ENCODE data around the gene YBX1.
A peak's percentile ranks its signal among the peaks of the same experiment; 100 is the strongest.
"Not testable (repeated sequence)": the region's sequence is repeated elsewhere in the genome, so short reads cannot be mapped to it uniquely, and the experiment has no call there.

The YBX1 gene

GRCh38 chr1:42689912-42690311 is 7.7 kb downstream of the YBX1 start:
- DNase-seq (ENCODE audit: low read depth in 2 of 3, low spot score in 1 of 3), result no peak

- DNase-seq (ENCODE audit: low read depth in 2 of 3, low spot score in 1 of 3), result peak in 1 of 3 donors; percentile 10
Observed at GRCh38 chr1:42690477-42691156, 8.4 kb downstream of the YBX1 start.

GRCh38 chr1:42691157-42691498 is 8.9 kb downstream of the YBX1 start:
- DNase-seq (ENCODE audit: low read depth in 2 of 3, low spot score in 1 of 3), result no peak

- no peak for DNase-seq (ENCODE audit: low read depth in 2 of 3, low spot score in 1 of 3)
Observed at GRCh38 chr1:42692461-42692860, 10.2 kb downstream of the YBX1 start.

- DNase-seq (ENCODE audit: low read depth in 2 of 3, low spot score in 1 of 3), result no peak
Observed at GRCh38 chr1:42692911-42693310, 10.7 kb downstream of the YBX1 start.

- DNase-seq (ENCODE audit: low read depth in 2 of 3, low spot score in 1 of 3), result no peak
Observed at GRCh38 chr1:42698081-42698813, 16.0 kb downstream of the YBX1 start.

- DNase-seq (ENCODE audit: low read depth in 2 of 3, low spot score in 1 of 3), result no peak
Observed at GRCh38 chr1:42700006-42700405, 17.8 kb downstream of the YBX1 start.

GRCh38 chr1:42703888-42704464 is 21.8 kb downstream of the YBX1 start:
- DNase-seq (ENCODE audit: low read depth in 2 of 3, low spot score in 1 of 3), result no peak

GRCh38 chr1:42712808-42713207 is 30.6 kb downstream of the YBX1 start:
- DNase-seq (ENCODE audit: low read depth in 2 of 3, low spot score in 1 of 3), result not testable (repeated sequence)

- DNase-seq (ENCODE audit: low read depth in 2 of 3, low spot score in 1 of 3), result no peak
Observed at GRCh38 chr1:42713293-42713692, 31.1 kb downstream of the YBX1 start.

GRCh38 chr1:42714441-42714840 is 32.2 kb downstream of the YBX1 start:
- DNase-seq (ENCODE audit: low read depth in 2 of 3, low spot score in 1 of 3), result not testable (repeated sequence)

- DNase-seq (ENCODE audit: low read depth in 2 of 3, low spot score in 1 of 3), result no peak
Observed at GRCh38 chr1:42720868-42721267, 38.6 kb downstream of the YBX1 start.

- DNase-seq (ENCODE audit: low read depth in 2 of 3, low spot score in 1 of 3), result no peak
Observed at GRCh38 chr1:42721926-42722325, 39.7 kb downstream of the YBX1 start.

- not testable (repeated sequence) for DNase-seq (ENCODE audit: low read depth in 2 of 3, low spot score in 1 of 3)
Observed at GRCh38 chr1:42722403-42722802, 40.2 kb downstream of the YBX1 start.

- DNase-seq (ENCODE audit: low read depth in 2 of 3, low spot score in 1 of 3), result no peak
Observed at GRCh38 chr1:42723511-42723910, 41.3 kb downstream of the YBX1 start.

- not testable (repeated sequence) for DNase-seq (ENCODE audit: low read depth in 2 of 3, low spot score in 1 of 3)
Observed at GRCh38 chr1:42725820-42726219, 43.6 kb downstream of the YBX1 start.

GRCh38 chr1:42730002-42730401 is 47.8 kb downstream of the YBX1 start:
- no peak for DNase-seq (ENCODE audit: low read depth in 2 of 3, low spot score in 1 of 3)

- peak; percentile 29 to 65 (median 54) for DNase-seq (ENCODE audit: low read depth in 2 of 3, low spot score in 1 of 3)
Observed at GRCh38 chr1:42730988-42731387, 48.8 kb downstream of the YBX1 start.

- DNase-seq (ENCODE audit: low read depth in 2 of 3, low spot score in 1 of 3), result no peak
Observed at GRCh38 chr1:42731585-42731984, 49.4 kb downstream of the YBX1 start.

- DNase-seq (ENCODE audit: low read depth in 2 of 3, low spot score in 1 of 3), result no peak
Observed at GRCh38 chr1:42732126-42732680, 50.0 kb downstream of the YBX1 start.

- DNase-seq (ENCODE audit: low read depth in 2 of 3, low spot score in 1 of 3), result no peak
Observed at GRCh38 chr1:42733415-42734200, 51.4 kb downstream of the YBX1 start.
